Peyer's patch (tissue), 4 donors: ENCODE measurements around the gene HERPUD1.

Experiments used
- POLR2A ChIP-seq, 2 donors: fragments of 450-650 bp; IDR thresholded peaks; one replicate each; pipeline ENCODE4 v1.5.1; 2017; ENCODE audit warnings: antibody characterized with exemption in 2 of 2, mild to moderate bottlenecking in 2 of 2, moderate library complexity in 2 of 2
- TF ChIP-seq, protein P1 (sequence below), 6 experiments: fragments of 450-650 bp in 4 of 6; fragments of 200-600 bp in 2 of 6; sonication (generic) in 1 of 6; IDR thresholded peaks; one replicate each; pipeline ENCODE4 v1.5.1; 2017 to 2019; ENCODE audit warnings: antibody characterized with exemption in 6 of 6, mild to moderate bottlenecking in 3 of 6, moderate library complexity in 1 of 6

DNA sequence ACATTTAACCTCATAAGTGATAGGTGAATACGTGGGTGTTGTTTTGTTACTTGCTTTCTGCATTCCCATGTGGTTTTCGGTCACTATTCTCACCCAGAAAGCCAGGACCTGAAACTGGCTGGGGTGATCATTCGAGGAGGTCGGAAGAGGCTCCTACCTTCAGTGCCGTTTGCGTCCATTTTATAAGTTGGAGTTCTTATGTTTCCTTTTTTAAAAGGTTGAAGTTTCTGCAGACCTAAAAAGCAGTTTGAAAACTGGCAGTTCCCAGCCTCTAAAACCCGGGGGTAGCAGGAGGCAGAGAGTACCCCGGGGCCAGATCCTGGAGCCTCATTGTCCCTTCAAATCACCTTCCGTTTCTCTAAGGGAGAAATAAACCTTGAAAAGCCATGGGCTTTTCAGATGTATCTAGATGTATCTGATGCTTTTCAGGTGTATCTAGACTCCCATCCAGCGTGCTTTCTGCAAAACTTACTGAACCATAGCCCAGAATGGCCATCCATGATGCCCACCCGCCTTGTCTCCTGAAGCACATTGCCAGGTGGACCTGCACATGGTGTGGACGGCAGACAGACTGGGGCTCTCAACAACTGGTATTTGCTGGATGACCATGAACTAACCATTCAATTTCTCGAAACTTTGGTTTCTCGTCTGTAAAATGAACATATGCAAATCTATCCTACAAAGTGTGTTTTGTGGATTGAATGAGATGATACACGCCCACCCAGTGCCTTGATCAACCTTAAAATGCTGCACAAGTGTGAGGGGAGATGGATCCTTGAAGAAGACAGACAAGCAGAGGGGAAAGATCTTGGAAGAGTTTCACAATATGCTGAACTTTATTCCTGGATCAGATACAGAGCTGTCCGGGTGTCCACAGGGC lies 58.7 kb downstream of the HERPUD1 start:
- TF ChIP-seq, protein P1, sequence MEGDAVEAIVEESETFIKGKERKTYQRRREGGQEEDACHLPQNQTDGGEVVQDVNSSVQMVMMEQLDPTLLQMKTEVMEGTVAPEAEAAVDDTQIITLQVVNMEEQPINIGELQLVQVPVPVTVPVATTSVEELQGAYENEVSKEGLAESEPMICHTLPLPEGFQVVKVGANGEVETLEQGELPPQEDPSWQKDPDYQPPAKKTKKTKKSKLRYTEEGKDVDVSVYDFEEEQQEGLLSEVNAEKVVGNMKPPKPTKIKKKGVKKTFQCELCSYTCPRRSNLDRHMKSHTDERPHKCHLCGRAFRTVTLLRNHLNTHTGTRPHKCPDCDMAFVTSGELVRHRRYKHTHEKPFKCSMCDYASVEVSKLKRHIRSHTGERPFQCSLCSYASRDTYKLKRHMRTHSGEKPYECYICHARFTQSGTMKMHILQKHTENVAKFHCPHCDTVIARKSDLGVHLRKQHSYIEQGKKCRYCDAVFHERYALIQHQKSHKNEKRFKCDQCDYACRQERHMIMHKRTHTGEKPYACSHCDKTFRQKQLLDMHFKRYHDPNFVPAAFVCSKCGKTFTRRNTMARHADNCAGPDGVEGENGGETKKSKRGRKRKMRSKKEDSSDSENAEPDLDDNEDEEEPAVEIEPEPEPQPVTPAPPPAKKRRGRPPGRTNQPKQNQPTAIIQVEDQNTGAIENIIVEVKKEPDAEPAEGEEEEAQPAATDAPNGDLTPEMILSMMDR (IDR thresholded peaks at IDR 0.05) = no peak
- no peak for TF ChIP-seq POLR2A (IDR thresholded peaks at IDR 0.05)
